NCI-H2081 treated with DMSO at 0.1 percent for 48 hours (cell line): Measurements from ENCODE around the gene RIN2.
"Not testable (repeated sequence)": the region's sequence is repeated elsewhere in the genome, so short reads cannot be mapped to it uniquely, and the experiment has no call there.

ENCODE experiments used
- DNase-seq: peaks from one replicate; lab custom pipeline; 2025; lab: John Stamatoyannopoulos, UW

The RIN2 gene

DNA sequence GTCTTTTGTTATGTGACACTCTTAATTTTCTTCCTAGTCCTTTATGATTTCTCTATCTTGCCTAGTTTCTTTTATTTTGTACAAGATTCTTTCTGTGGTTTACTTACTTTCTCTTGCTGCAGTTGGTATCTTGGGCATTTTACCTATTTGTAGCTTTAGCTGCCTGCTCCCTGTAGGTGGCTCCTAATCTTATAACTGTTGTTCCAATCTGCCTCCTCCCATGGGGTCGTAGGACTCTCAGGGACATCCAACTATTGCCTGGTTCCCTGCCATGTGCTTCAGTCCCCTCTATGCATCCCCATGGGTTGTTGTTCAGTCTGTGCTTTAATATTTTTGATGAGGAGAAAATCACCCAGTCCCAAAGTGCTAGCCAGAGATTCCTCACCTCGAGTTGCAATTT, 31.4 kb downstream of the RIN2 start:
- no peak for DNase-seq

DNA sequence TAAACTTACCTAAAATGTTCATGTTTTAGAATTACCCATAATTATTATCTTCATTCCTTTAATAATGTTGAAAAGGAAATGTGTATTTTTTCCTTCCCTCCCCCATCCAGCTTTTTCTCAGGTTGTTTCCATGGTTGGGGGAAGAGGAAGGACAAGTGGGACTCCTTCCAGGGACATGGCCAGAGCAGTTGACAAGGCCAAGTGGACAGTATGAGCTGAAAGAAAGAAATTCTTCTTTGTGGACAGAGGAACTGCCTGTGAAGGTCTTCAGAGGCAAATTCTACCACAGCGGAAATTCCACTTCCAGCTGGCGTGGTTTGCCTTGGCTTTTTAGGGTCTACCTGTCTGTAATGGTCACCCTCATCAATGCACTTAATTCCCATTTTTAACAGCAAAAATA, 33.8 kb downstream of the RIN2 start:
- DNase-seq: no peak

DNA sequence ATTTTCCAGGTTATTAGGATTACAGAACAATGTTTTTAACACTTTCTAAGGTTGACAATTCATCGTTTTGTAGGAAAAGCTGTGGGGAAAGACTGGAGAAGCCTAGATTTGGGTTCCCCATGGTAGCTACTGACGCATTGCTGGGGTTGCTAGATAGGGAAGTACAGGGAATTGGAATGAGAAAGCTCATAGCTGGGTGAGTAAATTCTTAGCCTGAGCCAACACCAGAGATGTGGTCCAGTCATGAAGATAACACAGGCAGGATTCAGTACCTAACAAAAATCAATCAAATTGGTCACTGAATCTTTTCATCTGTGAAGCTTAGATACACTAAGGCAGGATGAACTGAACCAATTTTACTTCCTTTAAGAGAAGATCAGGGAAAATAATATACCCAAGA, 35.7 kb downstream of the RIN2 start:
- no peak for DNase-seq

DNA sequence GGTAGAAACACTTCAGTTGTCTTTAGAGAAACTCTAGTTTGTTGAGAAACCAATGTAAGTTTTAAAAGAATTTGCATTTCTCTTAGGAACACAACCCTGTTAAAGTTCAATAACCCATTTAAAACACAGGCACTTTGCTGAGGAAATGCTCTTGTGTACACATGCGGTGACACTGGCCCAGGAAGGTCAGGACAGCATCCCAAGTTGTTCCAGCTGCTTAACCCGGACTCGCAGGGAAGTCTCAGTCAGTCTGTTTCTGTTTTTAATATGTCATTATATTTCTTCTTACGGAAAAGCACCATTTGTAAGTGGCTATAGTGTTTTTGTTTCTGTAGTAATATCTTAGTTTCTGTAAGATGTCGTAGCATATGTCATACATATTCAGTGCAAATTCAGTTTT, 36.9 kb downstream of the RIN2 start:
- no peak for DNase-seq

DNA sequence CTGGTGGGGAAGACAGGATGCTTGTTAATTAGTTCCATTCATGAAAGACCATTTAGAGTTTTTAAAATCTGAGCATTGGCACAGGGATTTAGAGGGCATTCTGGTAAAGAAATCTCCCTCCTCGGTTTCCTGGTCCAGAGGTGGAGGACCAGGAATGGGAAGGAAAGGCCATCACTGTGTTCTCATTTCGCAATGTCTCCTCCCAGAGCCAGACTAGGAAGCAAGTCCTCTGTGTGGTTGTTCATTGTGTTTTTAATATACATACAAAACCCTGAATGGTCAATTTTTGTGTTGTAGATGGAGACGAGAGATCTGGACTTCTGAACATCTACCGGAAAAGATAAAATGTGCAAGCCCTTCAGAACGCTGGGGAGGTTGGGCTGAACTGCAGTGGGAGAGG, 41.3 kb downstream of the RIN2 start:
- no peak for DNase-seq

DNA sequence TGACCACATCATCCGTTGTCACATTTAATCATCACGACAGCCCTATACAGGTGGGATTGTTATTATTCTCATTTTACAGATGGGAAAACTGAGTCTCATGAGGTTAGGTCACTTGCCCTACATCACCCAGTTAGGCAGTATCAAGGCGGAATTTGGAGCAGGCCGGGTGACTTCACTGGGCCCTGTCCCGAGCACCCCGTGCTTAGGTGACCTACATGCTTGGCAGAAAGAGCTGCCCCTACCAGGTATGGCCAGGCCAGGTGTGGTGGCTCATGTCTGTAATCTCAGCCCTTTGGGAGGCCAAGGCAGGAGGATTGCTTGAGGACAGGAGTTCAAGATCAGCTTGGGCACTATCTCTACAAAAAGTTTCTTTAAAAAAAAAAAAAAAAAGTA, 44.0 kb downstream of the RIN2 start:
- DNase-seq: no peak

DNA sequence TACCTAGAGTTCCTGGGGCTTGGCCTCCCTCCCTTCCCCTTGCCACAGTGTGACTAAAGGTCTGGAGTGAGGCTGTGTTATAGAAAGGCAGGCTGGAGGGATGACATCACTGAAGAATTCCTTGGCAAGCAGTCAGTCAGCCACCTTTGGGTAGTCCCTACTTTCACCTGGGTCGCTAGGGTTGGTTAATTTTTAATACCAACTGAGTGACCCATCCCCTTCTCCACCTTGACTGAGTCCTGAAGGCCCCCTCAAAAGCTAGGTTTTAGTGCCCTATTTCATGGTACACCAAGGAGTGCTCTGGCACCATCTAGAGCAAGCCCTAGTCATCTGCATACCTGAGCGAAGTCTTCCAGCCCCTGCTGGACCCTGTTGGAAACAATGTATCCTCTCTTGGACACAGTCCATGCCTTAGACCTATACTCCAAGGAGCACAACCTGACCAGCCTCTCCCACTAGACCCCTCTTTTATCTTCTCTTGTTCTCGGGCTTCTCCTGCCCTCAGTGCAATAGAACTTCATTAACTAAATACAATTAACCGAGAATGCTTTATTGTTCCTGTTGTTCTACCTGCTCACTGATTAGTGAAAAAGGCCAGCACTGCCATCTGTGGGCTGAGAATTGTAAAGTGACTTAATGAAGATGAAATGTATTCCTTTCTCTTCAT, 44.6 kb downstream of the RIN2 start:
- no peak for DNase-seq

DNA sequence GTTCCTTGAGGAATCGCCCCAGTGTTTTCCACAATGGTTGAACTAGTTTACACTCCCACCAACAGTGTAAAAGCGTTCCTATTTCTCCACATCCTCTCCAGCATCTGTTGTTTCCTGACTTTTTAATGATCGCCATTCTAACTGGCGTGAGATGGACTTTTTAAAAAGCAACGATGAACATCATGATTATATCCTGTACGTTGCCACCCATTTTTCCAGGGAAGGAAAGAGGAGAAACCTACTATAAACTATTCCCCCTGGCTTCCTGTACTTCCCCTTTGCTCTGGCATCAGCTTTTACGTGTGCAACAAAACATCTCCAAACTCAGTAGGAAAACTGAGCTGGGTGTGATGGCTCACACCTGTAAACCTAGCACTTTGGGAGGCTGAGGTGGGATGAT, 48.2 kb downstream of the RIN2 start:
- DNase-seq: not testable (repeated sequence)

DNA sequence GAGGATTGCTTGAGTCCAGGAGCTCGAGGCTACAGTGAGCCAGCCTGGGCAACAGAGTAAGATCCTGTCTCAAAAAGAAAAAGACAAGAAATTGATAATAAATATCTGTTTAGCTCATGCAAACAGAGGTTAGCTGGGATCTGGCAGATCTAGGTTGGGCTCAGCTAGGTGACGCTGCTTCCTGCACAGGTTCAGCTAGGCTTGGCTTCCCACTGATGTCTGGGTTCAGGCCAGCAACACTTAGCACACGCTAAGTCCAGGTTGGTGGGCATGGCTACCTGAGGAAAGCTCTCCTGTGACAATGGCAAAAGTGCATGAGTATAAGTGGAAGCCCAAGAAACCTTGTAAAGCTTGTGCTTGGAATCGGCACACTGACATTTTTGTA, 48.7 kb downstream of the RIN2 start:
- DNase-seq: no peak

DNA sequence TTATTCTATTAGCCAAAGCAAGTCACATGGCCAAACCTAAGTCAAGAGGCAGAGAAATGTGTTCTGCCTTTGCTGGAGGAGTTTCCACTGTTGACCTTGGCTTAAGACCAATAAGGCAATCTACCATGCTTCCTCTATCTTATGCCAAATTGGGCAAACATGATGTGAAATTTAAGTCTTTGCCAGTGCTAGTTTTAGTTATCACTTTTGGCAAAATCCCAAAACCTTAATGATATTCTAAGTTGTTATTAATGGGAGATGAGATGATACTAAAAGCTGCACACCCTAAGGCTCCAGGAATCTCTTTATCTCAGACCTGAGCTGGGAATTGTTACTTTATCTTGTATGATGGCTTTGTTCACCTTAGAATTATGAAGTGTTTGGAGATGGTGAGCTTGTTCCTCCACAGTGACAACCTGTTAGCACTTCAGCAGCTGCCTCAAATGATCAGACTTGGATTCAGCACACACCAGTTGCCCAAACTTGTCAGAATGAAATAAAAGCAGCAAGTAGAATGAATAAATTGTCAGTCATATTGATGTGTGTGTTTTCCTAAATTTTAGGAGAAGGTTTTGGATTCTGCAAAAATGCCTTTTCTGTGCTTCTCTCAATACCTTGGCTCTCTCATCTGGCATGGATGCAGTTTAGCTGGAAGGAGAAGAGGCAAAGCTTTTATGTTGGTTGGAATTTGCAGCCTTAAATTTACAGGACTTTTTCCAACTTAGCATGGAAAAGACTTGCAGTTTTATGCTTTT, 49.3 kb downstream of the RIN2 start:
- peak; percentile 52 for DNase-seq
